ENCODE data around the gene ARHGAP18.

ARHGAP18 gene

DNA sequence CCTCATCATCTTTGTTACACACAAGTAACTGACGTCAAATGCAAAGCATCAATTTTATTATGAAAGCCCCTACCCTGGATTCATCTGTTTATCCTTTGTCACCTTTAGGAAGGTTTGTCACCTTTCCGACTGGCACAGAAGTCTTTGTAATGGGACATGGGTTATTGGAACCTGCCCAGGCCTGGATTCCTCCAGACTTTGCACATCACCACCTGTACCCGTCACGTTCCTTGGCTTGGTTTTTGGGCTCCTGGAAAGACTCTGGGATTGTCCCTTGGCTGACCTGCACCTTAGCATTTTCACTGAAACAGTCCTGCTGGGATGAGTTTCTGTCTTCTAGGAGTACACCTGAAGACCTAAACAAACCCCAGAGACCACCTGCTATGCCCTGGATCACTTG, 15.4 kb upstream of the ARHGAP18 start:
- DNase-seq (ENCODE audit: low read depth) = no peak

DNA sequence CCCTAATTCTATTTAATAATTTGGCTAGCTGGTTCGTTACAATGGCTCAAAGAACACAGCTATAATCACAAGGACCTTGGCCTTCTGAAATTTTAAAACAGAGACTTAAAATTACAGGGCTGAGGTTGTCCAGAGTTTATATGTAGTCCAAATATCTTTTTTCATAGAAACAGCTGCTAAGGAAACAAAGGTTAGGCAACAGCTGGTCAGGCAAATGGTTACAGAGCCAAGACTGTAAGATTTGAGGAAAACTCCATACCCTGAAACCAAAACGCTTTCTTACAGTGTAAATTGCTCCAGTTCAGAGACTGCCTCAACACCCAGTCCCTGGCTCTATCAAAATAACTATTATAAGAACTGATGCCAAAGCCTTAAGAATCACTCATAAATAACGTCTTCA, 9.7 kb upstream of the ARHGAP18 start:
- DNase-seq (ENCODE audit: low read depth) = no peak

DNA sequence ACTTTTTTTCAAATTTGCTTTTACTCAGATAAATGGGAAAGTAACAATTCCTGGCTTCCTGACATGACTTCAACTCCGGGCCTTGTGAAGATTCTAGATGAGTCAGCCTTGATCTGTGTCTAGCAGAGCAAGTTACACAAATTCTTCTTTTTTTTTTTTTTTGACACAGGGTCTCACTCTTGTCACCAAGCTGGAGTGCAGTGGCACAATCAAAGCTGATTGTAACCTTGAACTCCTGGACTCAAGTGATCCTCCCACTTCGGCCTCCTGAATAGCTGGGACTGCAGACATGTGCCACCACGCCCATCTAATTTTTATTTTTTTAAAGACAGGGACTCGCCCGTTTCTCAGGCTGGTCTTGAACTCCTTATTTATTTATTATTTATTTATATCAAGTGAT, 7.3 kb upstream of the ARHGAP18 start:
- no peak for DNase-seq (ENCODE audit: low read depth)

DNA sequence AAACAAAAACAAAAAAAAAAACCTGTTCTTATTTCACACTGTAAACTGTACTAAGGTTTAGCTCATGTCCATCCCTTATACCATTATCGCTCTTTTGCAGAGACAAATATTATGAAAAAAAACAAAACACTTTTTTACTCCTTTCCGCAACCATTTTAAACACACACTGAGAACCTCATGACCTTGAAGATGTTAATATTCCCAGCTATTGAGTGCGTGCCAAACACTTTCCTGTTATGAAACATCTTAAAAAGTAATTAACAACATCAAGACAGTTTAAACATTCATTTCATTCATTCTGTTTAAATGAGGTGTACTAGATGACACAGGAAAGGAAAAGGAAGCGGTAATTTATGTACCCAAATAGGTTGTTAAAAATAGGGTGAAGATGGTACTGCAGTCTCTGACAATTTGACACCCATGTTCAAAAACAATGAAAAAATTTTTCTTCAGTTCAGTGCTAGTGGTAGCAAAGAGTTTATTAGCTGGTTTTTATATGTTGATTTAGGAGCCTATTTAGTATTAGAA, 3.9 kb upstream of the ARHGAP18 start:
- DNase-seq (ENCODE audit: low read depth) = no peak

DNA sequence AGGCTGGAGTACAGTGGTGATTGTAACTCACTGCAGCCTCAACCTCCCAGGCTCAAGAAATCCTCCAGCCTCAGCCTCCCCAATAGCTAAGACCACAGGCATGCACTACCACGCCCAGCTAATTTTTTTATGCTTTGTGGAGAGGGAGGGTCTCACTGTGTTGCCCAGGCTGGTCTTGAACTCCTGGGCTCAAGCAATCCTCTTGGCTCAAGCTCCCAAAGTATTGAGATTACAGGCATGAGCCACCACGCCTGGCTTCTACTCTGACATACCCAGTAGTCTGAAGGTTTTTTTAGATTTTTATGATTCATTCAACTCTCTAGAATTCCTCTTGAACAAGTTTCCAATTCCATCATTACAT, 1.3 kb upstream of the ARHGAP18 start:
- no peak for DNase-seq (ENCODE audit: low read depth)

DNA sequence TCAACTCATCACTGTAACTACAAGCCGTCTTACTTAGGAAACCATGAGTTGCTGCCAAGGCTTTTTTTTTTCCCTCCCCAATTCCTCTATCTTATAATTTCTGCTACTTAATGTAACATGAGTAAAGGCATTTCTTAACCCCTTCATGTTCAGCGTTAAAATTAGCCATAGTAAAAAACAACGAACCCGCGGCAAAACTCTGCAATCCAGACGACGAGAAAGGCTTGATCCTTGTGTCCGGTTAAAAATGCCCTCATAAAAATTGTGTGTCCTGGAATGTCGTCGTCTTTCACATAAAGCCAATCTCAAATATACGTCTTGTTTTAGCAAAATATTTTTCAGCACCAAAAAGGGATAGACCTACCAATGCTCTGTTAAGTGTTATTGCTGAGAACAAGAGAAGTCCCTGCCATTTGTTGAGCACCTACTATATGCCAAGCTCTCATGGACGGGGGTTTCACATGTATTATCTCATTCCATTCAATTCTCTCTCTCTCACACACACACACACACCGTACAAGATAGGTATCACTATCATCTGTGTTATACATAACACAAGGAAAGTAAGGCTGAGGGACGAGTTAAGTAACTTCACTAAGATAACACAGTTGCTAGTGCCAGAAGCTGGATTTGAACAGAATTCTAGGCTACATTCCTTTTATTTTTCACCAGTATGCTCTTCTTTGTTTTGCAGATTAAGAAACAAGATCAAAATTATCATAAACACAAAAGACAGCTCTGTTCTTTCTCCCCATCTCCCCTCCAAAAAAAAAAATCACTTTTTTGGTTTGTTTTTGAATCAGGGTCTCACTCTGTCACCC, 683 bp upstream of the ARHGAP18 start:
- no peak for DNase-seq (ENCODE audit: low read depth)

DNA sequence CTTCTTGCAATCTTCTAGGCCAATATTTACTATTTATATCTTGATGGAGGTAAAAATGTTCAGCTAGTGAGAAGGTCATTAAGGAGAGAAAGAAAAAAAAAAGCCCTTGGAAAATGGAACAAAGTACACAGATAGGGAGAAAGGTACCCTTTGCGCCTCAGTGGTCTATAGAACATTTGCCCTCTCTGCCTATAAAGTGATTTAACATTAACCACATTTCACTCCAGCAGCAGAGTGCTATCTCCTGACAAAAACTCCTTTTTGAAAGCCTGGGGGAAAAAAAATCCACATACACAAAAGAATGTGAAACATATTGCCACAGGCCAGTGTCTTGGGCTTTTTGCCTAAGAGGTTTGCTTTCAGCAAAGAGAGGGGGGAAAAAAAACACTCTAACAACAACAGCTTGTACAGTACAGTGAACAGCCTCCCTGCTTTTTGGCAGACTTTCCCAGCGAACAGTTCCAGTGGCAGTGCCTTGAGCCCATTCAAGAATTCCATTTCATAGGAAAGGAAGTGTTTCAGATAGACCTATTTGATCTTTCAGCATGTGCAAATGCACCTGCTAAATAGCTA, 695 bp downstream of the ARHGAP18 start:
- no peak for DNase-seq (ENCODE audit: low read depth)

DNA sequence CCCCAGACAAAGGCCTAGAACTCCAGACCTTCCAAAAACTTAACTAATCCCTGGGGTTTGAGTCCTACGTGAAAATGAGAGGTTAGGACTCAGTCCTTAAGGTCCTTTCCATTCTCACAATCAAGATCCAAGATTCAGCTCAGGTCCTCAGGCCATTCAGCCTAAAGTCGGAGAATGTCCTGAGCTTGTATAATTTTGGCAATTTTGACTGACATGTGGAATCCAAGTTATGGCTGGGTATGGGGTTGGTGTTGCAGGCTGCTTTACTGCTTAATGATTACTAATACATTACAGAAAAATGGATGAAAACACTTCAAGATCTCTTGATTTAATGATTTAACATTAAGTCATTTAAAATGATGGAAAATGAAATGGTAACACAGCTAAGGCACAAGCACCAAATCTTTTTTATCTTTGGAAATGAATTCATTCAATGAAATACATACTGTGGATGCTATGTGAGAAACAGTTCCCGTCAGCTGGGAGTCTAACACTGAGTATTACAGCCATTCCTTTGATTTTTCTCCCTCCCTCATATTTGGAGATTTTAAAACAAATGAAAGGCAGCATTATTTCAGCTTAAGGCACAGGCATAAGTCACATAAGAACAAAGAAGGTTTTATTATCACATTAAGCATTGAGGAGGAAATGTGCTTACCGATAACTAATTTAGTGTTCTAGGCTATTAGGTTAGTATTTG, 1.3 kb downstream of the ARHGAP18 start:
- no peak for DNase-seq (ENCODE audit: low read depth)

DNA sequence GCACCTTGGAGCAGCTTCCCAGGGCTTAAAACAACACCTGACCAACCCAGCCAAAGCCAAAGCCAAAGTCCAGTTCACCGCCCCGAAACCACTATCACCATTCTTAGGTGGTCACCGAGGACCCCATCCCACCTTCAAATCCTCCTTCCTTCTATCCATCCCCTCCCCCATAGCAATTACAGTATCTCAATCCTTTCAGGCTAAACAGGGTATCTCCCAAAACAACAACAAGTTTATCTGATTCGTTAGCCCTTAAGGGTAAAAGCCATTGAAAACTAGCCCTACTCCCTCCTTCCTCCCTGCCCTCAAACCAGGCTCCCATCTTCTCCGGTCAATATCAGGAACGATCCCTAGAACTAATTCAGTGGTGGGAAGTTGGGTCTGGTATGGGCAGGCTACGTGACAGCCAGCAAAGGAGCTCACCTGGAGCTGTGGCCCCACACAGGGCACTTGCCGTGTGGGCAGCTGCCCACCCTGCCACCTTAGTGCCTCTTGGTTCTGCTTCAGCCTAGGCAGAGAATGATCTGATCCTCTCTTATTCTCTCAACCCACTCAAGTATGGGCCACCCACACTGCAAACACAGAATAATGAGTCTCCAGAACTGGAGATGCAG, 2.0 kb downstream of the ARHGAP18 start:
- no peak for DNase-seq (ENCODE audit: low read depth)

DNA sequence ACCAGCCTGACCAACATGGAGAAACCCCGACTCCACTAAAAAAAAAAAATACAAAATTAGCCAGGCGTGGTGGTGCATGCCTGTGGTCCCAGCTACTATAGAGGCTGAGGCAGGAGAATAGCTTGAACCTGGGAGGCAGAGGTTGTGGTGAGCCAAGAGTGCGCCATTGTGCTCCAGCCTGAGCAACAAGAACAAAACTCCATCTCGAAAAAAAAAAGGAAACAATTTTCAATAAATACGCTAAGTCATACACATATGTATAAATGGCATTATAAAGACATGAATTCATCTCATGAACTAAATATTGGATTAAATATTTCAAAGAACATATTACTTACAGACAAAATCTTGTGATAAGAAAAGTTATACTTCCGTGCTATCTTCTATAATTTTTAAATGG, 2.9 kb downstream of the ARHGAP18 start:
- no peak for DNase-seq (ENCODE audit: low read depth)

DNA sequence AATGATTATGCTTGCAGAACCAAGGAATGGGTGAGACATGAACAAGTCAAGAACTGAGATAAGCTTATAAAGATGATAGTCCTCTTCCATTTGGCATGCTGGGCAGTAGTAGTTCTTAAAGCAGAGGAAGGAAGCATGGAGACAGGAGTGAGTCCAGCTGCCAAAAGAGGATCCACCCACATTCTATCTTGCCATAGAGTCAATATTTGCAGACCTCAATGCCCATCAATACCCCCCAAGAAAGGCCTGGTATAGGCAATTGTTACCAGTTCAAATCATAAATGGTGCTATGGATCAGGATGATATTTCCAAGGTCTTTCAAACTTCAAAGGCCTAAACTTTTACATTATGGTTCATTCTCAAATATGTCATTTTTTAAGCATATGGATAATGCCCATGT, 4.8 kb downstream of the ARHGAP18 start:
- DNase-seq (ENCODE audit: low read depth) = no peak

DNA sequence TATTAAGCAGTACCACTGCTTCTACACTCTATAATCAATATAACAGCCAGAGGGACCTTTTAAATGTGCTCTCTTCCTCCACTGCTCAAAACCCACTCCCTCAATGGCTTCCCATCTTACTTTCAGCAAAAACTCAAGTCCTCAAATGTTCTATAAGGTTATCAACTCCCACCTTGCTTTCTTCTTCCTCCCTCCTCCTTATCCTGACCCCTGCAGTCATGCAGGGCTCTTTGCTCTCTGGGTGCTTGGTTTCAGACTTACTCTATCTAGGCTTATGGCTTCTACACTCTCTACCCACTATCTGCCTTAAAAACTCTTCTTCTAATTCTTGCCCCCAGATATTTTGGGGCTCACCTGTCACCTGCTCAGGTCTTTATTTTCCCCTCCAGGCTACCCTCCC, 5.3 kb downstream of the ARHGAP18 start:
- no peak for DNase-seq (ENCODE audit: low read depth)

DNA sequence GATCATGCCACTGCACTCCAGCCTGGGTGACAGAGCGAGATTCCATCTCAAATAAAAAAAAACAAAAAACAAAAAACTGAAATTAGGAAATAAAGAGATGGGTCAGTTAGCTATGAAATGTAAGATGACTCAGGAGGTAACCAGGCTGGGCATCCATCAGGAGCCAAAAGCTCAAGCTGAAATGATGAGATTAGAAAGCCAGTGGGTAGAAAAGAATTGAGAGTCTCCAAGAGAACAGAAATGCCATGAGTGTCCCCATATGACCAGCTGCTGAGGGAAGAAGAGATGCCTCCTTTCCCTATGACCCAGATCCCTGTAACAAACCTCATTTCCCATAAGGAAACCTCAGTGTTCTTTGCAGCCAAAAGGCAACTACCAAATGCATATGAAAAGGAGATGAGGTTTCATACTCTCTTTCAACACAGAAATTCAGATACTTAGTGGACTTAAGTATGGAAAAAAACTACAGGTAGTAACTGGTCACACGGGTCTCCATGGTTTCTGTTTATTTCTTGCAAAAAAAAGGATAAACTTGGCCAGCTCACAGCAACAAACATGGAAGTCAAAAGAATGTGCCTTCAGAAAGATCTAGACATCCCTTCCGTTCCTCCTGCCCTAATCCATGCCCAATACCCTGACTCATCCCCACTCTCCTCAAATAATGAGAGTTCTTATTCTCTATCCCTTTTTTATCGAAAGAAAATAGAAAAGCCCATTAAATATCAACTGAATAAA, 8.1 kb downstream of the ARHGAP18 start:
- DNase-seq (ENCODE audit: low read depth) = no peak

DNA sequence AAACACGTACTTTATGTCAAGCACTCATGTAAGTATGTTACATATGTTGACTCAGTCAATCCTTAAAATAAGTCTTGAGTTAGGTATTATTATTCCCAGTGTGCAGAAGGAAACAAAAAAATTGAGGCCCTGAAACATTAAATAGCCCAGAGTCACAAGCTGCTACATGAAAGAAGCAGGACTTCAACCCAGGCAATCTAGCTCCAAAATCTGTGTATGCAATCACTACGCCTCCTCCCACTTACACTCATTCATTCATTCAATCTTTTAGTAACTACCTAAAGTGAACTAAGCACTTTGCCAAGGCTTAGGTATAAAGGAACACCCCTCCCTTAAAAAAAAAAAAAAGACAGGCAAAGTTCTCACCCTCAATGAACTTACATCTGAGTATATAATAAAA, 9.3 kb downstream of the ARHGAP18 start:
- no peak for DNase-seq (ENCODE audit: low read depth)

DNA sequence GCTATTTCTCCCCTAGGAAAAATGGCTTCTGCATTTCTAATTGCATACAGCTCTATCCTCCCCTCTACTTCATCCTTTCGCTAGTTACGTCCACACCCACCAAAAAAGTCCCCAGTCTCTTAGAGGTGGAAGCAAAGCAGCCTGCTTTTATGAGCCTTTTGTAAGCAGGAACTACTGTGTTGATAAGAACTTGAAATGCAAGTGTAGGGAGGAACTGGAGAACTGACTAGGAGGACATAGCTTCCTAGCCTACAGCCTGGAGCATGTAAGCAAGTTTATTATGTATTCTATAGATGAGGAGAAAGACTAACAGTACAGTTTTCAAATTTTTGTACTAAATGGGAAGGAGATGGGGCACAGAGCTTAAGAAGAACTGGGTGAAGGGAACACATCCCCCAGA, 10.3 kb downstream of the ARHGAP18 start:
- no peak for DNase-seq (ENCODE audit: low read depth)

DNA sequence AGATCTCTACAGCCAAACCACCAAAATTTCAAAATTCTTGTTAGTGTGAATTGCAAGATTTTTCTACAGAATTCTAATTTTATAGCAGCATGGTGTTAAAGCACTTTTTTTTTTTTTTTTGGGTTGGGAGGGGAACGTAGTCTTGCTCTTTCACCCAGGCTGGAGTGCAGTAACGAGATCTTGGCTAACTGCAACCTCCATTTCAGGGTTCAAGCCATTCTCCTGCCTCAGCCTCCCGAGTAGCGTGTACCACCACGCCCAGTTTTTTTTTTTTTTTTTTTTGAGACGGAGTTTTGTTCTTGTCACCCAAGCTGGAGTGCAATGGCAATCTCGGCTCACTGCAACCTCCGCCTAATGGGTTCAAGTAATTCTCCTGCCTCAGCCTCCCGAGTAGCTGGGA, 11.5 kb downstream of the ARHGAP18 start:
- DNase-seq (ENCODE audit: low read depth) = no peak

DNA sequence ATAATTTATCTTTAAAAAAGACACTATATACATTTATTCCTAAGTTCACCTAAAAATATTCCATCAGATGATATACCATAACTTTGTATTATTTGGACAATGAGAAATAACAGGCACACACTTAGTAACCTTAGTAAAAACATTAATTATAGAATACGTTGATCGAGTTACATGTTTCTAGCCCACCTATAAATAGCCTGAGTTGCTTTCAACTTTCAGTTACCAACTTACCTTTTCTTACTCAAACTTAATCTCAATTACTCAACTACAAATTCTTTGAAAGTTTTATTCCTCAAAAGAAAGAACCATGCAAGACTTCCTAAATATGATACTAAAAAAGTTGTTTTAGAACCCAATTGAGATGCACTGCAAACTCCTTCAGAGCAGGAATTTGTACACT, 12.2 kb downstream of the ARHGAP18 start:
- no peak for DNase-seq (ENCODE audit: low read depth)

DNA sequence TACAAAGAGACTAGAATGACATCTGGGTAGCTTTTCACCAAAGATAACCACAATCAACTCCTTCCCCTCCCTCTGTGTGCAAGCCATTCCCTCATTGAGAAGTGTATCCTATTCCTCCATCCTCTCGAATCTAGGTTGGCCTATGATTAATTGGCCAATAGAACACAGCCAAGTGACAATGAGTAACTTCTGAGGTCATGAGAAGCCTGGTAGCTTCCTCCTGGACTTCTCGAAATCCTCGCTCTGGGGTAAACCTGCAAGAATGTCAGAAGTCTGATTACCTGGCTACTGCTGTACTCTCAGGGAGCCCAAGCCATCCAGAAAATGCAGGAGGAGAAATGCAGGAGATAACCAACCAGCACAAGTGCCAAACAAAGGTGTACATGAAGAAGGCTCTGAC, 13.1 kb downstream of the ARHGAP18 start:
- no peak for DNase-seq (ENCODE audit: low read depth)

DNA sequence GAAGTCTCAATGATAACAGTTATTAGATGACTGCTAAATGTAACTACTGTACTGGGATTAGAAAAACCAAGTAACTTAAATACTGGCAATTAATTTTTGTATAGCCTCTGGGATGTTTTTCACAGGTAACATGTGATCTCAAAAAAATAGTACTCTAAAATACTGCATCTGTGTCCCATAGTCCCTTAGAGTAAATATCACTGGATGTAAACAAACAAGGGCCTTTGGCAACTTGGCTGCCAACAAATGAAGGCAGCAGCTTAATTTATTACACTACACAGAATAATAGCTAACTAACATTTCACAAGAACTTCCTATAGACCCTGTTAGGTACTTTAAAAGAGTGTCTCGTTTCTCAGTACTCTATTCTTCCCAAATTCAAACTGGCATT, 14.0 kb downstream of the ARHGAP18 start:
- DNase-seq (ENCODE audit: low read depth) = no peak

DNA sequence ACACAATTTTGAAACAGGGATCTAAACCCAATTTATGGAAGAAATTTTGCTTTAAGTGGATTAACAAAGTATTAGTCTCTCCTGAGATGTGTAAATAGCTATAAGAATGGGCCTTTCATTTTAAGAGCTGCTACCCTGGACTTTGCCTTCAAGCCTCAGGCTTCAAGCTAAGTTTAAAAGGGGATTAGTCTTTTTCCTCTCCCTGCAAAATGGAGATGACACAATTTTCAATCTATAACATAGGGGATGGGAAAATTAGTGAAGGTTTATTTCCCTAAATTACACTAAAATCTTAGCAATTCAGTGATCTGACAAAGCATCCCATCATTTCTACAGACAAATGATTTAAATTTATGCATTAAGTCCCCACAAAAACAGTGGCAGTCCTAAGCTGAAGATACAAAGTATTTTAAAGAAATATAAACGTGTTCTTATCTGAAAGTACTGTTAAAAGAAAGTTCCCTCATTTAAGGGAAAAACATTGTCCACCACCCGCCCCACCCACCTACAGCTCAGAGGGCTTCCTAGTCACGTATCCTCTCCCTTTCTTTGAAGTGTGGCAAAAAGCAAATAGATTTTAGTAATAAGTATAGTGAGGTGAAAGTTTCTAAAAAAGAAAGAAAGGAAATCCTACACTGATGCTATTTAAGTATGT, 14.5 kb downstream of the ARHGAP18 start:
- DNase-seq (ENCODE audit: low read depth) = no peak

DNA sequence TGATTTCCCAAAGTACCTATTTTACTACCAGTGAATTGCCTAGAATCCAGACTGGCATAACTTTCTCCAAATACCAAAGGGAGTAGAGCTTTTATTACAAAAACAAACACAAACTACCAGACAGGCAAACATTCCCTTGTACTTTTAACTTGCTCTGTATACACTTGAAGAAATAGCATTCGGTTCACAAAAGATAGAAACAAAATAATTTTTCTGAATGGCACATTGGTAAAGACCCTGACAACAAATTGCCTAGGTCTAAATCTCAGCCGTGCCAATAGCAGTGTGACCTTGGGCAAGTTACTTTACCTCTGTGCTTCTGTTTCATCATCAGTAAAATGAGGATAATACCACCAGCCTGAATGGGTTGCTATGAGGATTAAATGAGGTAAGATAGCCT, 15.9 kb downstream of the ARHGAP18 start:
- DNase-seq (ENCODE audit: low read depth) = no peak

DNA sequence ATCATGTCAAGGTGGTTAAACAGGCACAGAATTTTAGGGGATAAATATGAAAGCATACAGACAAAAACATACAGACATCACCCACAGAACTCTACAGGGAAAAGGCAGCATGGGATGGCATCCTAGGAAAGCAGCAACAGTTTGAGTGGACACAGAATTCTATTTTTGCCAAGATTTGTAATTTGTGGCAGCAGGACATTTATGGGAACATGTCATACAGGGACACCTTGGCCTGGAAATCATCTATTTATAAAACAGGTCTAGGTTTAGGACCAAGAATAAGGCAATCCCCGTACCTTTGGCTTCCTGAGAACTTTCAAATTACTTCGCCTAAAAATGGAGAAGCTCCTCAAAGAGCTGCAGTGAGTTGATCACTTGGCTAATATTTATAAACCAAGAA, 17.5 kb downstream of the ARHGAP18 start:
- no peak for DNase-seq (ENCODE audit: low read depth)
